GM21390 (cell line): ENCODE measurements around the gene TAAR1.
"Not testable (repeated sequence)": the region's sequence is repeated elsewhere in the genome, so short reads cannot be mapped to it uniquely, and the experiment has no call there.

Experiments
- ATAC-seq: cut with Tn5 transposase; IDR thresholded peaks from one replicate; pipeline ENCODE4 v1.9.1; 2021; ENCODE audit not compliant: unreplicated experiment

Gene TAAR1, protein sequence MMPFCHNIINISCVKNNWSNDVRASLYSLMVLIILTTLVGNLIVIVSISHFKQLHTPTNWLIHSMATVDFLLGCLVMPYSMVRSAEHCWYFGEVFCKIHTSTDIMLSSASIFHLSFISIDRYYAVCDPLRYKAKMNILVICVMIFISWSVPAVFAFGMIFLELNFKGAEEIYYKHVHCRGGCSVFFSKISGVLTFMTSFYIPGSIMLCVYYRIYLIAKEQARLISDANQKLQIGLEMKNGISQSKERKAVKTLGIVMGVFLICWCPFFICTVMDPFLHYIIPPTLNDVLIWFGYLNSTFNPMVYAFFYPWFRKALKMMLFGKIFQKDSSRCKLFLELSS

GRCh38 chr6:132659082-132659481 is at the start of gene TAAR1:
Gene TAAR1, minus strand, starts transcription at chr6:132659182. Its CDS starts 13,179 bp downstream, at chr6:132646003.
- ATAC-seq = no peak

GRCh38 chr6:132708771-132709170 is 49.8 kb upstream of the TAAR1 start:
- no peak for ATAC-seq

DNA sequence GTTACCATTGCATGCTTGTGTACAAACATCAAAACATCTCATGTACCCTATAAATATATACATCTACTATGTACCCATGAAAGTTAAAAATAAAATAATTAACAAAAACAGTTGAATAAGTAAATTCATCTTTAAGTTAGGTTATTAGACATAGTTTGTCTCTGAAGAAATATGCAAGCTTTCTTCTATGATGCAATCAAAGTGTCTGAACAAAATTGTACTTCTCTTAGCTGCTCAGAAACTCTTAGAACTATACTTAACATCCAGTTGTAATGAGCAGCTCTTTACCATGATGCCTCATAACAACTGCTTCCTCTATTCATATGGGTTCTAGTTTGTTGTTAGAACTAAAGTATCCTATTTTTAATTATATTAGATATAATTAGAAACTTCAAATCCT is 49.0 kb upstream of the TAAR1 start:
- ATAC-seq = no peak

- not testable (repeated sequence) for ATAC-seq
Measured at GRCh38 chr6:132706756-132707155, 47.8 kb upstream of the TAAR1 start.

GRCh38 chr6:132703936-132704335 is 45.0 kb upstream of the TAAR1 start:
- ATAC-seq = no peak

DNA sequence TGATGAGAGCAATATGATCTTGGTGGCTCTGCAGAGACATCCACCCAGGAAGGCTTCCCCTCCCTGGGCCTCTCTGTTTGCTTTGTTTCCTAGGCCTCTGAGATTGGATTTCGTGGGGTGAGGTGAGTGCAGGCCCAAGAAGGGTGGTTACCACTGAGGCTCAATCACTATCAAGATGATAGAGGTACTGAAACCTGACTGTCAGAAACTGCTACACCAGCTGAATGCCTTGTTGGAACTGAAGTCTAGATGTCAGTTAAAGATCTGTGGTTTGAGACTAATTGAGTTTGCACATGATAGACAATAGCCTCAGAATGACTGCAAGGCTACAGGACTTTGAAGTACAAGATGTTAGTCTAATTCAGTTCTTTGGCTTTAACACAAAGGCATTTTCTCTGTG is 39.6 kb upstream of the TAAR1 start:
- ATAC-seq = peak; percentile 84

DNA sequence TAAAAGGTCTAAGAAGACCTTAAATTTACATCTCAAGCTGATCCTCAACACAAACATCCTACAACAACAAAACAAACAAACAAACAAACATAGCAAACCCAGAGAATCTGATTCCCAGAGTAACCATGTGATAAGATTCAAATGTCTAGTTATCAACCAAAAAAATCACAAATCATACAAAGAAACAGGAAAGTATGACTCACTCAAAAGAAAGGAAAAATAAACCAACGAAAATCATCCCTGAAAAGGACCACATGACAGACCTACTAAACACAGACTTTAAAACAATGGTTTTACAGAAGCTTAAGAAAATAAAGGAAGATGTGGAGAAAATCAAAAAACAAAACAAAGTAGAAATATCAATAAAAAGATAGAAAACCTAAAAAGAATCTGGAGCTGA is 36.8 kb upstream of the TAAR1 start:
- no peak for ATAC-seq

DNA sequence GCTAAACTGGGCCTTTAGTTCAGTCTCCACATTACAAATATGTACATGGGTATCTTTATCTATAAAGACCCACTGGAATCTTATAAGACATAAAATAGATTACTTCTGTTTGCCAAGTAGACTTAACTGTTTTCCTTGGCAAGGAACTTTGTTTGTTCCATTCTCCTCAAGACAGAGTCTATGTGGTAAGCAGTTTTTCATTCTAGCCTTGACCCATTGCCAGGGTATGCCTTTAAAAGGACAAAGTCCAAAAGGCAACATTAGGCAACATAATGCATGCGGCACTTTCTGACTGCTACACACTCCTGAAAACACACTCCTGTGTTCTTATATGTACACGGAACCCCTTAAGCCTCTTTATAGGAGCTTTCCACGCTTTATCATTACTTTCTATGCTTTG is 34.5 kb upstream of the TAAR1 start:
- no peak for ATAC-seq

GRCh38 chr6:132690678-132691077 is 31.7 kb upstream of the TAAR1 start:
- no peak for ATAC-seq

- ATAC-seq = no peak
Measured at GRCh38 chr6:132687306-132687705, 28.3 kb upstream of the TAAR1 start.

DNA sequence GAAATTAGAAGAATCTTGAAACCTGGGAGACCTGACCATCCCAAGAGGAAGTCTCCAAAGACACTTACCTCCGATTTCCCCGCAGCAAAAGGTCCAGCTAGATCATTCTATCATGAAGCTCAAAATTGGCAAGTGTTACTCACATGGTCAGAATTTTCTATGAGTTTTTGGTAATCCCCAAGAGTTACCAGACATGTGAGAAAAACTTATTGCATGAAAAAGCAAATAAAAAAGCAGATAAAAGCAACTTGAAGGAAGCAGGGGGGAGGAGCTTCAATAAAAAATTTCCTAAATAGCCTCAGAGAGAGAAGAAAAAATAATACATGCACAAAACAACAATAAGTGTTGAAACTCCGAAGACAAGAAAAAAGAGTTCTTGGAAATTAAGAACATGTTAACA is 27.5 kb upstream of the TAAR1 start:
- no peak for ATAC-seq

GRCh38 chr6:132685009-132685408 is 26.0 kb upstream of the TAAR1 start:
- ATAC-seq = no peak

- no peak for ATAC-seq
Measured at GRCh38 chr6:132684272-132684671, 25.3 kb upstream of the TAAR1 start.

- ATAC-seq = no peak
Measured at GRCh38 chr6:132683543-132683942, 24.6 kb upstream of the TAAR1 start.

DNA sequence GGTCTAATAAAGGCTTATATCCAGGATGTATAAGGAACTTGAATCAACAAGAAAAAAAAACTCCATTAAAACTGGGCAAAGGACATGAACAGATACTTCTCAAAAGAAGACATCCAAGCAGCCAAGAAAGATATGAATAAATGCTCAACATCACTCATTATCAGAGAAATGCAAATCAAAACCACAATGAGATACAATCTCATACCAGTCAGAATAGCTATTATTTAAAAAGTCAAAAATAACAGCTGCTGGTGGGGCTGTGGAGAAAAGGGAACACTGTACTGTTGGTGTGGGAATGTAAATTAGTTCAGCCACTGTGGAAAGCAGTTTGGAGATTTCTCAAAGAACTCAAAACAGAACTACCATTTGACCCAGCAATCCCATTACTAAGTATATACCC is 20.1 kb upstream of the TAAR1 start:
- not testable (repeated sequence) for ATAC-seq

- no peak for ATAC-seq
Measured at GRCh38 chr6:132675749-132676148, 16.8 kb upstream of the TAAR1 start.

DNA sequence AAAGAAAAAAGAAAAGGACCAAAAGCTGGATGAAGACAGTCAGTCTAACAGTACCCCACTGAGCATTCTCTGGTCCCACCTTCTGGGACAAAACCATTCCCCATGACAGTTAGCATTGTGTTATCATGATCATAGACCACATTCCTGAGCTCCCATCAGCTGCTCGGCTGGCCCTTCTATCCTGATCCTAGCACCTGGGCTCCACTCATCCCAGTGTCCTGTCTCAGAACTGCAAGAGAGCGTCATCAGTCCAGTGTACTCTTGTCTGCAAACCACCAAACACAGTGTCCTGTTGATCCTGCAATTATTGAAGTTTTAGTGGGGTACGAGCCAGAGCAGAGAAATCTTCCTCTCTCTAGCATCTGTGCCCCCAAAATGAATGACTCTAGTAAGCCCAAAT is 16.0 kb upstream of the TAAR1 start:
- ATAC-seq = no peak

- ATAC-seq = no peak
Measured at GRCh38 chr6:132673376-132674094, 14.6 kb upstream of the TAAR1 start.

- ATAC-seq = no peak
Measured at GRCh38 chr6:132671295-132671694, 12.3 kb upstream of the TAAR1 start.

- ATAC-seq = peak; percentile 63
Measured at GRCh38 chr6:132669690-132670291, 10.8 kb upstream of the TAAR1 start.

GRCh38 chr6:132666118-132666517 is 7.1 kb upstream of the TAAR1 start:
- ATAC-seq = no peak
